Activated T-helper 17 cell treated with anti-CD3 and anti-CD28 coated beads, Interleukin-2, amount 50 U/mL, for 72 hours (primary cell): ENCODE measurements around the gene LCOR. TPM values are rescaled to one million over a fixed set of nuclear protein-coding genes. Genes with fewer than 3 reads are reported as not detected.
A peak's percentile ranks its signal among the peaks of the same experiment; 100 is the strongest.

Experiments
- ATAC-seq: fragments of 150-1000 bp; cut with Tn5 transposase; replicated peaks from 2 replicates; pipeline ENCODE4 v1.10.0; 2021; ENCODE audit warnings: mild to moderate bottlenecking, moderate library complexity
- H3K27ac Mint-ChIP-seq: one replicate; pipeline ENCODE4 v1.8.0; 2022; ENCODE audit warnings: mixed read lengths
- H3K27me3 Mint-ChIP-seq: one replicate; pipeline ENCODE4 v1.8.0; 2022; ENCODE audit warnings: mixed read lengths
- H3K36me3 Mint-ChIP-seq: one replicate; pipeline ENCODE4 v1.8.0; 2022; ENCODE audit warnings: low read depth, mild to moderate bottlenecking, mixed read lengths
- H3K4me1 Mint-ChIP-seq: one replicate; pipeline ENCODE4 v1.8.0; 2022; ENCODE audit warnings: mixed read lengths
- H3K4me3 Mint-ChIP-seq: one replicate; pipeline ENCODE4 v1.8.0; 2022; ENCODE audit warnings: mild to moderate bottlenecking, mixed read lengths
- H3K9me3 Mint-ChIP-seq: one replicate; pipeline ENCODE4 v1.8.0; 2022; ENCODE audit warnings: mixed read lengths
- total RNA-seq, 2 donors: library from RNA; stranded (reverse); gene quantifications; one replicate each; pipeline ENCODE4 v1.2.3, GENCODE V29; 2022

The LCOR gene
- total RNA-seq, 2 donors from 2014 or later, result 25.5 to 29.6 TPM

DNA sequence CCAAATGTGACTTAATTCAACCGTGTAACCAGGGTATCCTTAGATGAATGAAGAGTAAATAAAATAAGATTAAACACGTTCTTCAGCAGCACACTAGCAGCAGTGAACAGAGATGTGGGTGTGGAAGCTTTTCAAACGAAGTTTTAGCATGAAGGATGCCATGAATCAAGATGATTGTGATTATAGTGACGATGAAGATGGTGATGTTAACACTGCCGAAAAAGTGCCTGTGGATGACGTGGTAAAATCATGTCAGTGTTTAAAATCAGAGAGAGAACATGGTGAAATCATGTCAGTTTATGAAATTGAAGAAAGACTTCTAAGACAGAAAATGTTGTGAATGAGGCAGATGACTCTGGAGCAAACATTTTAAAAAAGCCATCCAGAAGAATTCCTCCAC, 19.2 kb downstream of the LCOR start:
- peaks cover 12% of the 10 kb centered on the region for H3K36me3 Mint-ChIP-seq
- H3K9me3 Mint-ChIP-seq, result no peaks in the 10 kb centered on the region
- no peak overlapping the region for H3K4me3 Mint-ChIP-seq
- no peaks in the 10 kb centered on the region for H3K27me3 Mint-ChIP-seq
- ATAC-seq, result no peak
- no peak overlapping the region for H3K27ac Mint-ChIP-seq
- peaks cover 17% of the 10 kb centered on the region for H3K4me1 Mint-ChIP-seq

DNA sequence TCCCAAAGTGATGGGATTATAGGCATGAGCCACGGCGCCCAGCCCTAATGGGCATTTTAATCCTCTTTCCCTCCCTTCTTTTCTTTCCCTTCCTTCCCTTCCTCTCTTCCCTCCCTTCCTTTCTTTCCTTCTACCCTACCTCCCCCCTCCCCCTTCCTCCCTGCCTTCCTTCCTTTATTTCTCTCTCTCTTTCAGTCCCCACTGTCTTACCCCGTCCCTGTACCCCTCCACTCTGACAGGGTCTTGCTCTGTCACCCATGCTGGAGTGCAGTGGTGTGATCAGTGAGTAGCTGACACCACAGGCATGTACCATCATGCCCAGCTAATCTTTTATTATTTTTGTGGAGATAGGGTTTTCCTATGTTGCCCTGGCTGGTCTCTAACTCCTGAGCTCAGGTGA, 24.2 kb downstream of the LCOR start:
- H3K36me3 Mint-ChIP-seq, result peaks cover 36% of the 10 kb centered on the region
- H3K4me1 Mint-ChIP-seq, result peaks cover 28% of the 10 kb centered on the region
- no peak overlapping the region for H3K4me3 Mint-ChIP-seq
- H3K9me3 Mint-ChIP-seq, result no peaks in the 10 kb centered on the region
- ATAC-seq, result no peak
- H3K27me3 Mint-ChIP-seq, result no peaks in the 10 kb centered on the region
- H3K27ac Mint-ChIP-seq, result peak overlapping the region; percentile 49

DNA sequence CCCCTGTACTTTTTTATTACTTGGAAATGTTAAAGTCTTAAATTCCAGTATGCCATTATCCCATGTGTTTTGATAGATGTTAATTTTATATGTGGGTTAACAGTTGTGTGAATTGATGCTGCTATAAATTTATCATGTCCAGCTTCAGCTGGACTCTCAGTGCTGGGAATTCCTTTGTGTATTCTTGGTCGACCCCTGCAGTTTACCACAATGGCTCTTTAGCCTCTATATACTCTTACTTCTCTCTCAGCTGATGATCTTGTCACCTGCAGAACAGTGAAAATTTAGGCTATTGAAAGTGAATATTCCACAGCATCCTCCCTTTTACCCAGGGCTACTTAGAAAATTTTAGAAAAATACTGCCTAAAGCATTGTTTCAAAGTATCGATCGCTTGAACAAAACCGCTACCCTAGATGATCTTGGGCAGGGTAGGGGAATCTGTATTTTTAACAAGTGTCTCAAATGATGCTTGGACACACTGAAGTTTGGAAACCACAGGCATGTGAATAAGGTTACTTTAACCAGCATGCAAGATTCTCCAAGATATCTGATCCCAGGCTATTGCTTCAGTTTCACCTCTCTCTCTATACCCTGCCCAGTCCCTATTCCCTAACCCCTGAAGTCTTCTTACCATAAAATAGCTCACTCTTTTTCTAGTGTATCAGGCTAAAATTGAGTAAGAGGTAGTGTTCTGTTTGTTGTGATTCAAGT, 25.4 kb downstream of the LCOR start:
- H3K27ac Mint-ChIP-seq, result peak overlapping the region; percentile 74
- peaks cover 26% of the 10 kb centered on the region for H3K4me1 Mint-ChIP-seq
- H3K27me3 Mint-ChIP-seq, result no peaks in the 10 kb centered on the region
- H3K36me3 Mint-ChIP-seq, result peaks cover 41% of the 10 kb centered on the region
- no peaks in the 10 kb centered on the region for H3K9me3 Mint-ChIP-seq
- H3K4me3 Mint-ChIP-seq, result peak overlapping the region; percentile 22
- ATAC-seq, result no peak

DNA sequence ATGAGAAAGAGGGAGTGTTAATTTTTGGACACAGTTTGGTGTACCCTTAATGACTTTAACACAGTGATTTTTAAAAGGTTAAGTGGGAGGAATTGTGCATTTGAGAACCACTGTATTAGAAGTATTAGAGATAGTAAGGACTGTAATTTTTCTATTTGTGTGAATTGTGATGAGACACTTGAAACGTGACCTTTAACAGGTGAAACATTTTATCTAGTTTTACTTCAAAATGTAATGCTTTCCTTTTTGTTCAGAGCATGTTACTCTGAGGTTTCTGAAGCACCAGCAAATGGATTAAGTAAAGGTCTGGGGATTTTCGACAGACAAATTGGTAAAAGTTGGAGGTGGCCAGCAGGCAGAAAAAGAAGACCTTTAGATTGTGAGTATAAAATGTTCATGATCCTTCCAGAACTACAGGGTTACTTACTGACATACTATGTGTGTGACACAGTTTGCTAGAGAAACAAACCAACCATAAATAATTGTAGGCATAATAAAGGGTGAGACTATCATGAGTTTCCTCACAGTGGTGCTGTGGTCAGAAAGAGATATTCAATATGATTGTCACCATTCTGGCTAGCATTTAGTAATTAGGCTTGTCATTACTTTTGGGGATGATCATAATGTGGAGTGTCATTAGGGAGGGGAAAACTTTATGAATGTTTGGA, 26.1 kb downstream of the LCOR start:
- H3K27me3 Mint-ChIP-seq, result no peaks in the 10 kb centered on the region
- H3K36me3 Mint-ChIP-seq, result peaks cover 46% of the 10 kb centered on the region
- H3K27ac Mint-ChIP-seq, result peak overlapping the region; percentile 74
- peak overlapping the region; percentile 22 for H3K4me3 Mint-ChIP-seq
- H3K4me1 Mint-ChIP-seq, result peaks cover 26% of the 10 kb centered on the region
- no peaks in the 10 kb centered on the region for H3K9me3 Mint-ChIP-seq
- peak; percentile 85 for ATAC-seq

DNA sequence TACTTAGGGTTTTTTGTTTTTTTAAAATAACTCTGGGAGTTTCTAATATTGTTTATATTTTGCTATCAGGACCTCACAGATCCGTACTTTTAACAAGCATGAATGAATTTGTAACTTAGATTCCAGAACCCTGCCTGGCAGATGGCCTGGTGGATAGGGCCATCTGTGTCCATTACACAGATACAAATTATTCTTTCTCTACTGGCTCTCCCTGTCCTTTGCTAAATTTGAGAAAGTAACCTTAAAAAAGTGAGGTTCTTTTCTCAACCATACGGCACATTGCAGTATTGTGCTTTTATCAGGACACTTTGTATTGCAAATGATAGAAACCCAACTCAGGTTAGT, 26.6 kb downstream of the LCOR start:
- H3K4me1 Mint-ChIP-seq, result peaks cover 27% of the 10 kb centered on the region
- H3K27ac Mint-ChIP-seq, result peak overlapping the region; percentile 74
- no peak for ATAC-seq
- no peaks in the 10 kb centered on the region for H3K9me3 Mint-ChIP-seq
- no peaks in the 10 kb centered on the region for H3K27me3 Mint-ChIP-seq
- peak overlapping the region; percentile 22 for H3K4me3 Mint-ChIP-seq
- H3K36me3 Mint-ChIP-seq, result peaks cover 51% of the 10 kb centered on the region

DNA sequence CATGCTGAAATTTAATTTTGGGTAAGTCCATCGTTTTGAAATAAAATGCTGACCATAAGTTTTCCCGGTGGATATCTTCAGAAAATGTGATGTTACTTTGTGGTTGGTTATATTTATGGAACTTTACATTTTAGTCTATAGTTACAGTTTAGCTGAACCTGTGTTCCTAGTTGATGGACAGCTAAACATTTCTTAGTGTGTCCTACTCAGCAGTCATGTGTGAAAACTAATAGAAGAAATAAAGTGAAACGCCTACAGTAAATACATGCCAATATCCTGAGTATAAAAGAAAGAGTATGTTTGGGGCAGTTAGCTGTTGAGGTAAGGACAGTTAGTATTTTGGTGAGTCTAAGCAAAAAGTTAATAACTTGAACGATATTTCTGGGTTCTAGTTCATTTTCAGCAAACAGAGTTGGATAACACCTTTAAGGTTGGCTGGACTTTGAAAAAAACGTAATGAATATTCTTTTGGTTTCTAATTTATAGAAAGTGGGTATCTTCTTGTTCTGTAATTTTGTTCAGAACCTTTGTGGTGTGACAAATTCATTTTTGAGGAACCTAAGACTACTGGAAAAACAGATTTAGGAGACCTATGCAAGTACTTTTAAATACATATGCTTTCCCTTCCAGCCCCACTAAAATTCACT, 28.7 kb downstream of the LCOR start:
- Mint-ChIP-seq H3K36me3 (peaks cover 64% of the 10 kb centered on the region), H3K4me3 (no peak overlapping the region), H3K27me3 (no peaks in the 10 kb centered on the region), H3K27ac (no peak overlapping the region), H3K4me1 (peaks cover 40% of the 10 kb centered on the region), H3K9me3 (no peaks in the 10 kb centered on the region)
- no peak for ATAC-seq

DNA sequence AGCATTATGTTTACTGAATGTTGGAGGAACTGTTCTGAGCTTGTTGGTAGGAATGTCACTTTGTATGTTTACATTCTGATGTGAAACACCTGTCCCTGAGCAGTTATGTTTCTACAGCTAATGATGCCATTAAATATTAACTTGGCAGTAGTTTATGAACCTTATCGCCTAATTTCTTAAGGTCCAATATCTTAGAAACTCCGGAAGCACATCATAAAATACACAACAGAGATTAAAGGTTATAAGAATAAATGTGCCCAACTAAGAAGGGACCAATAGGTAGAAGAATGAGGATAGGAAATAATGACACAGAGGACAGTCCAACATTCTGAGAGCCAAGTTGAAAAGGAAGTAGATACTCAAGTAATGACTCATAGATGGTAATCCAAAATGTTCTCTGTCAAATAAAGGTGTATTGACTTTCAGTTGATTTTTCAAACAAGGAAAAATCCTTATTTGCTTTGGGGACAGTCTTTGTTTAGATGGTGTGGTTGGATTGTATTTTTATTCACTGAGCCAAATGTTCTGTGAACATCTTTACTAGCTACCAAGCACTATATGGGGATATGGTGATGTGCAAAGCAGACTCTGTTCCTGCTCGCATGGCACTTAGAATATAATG, 31.9 kb downstream of the LCOR start:
- H3K27me3 Mint-ChIP-seq, result no peaks in the 10 kb centered on the region
- H3K27ac Mint-ChIP-seq, result peak overlapping the region; percentile 61
- H3K9me3 Mint-ChIP-seq, result no peaks in the 10 kb centered on the region
- H3K36me3 Mint-ChIP-seq, result peaks cover 53% of the 10 kb centered on the region
- H3K4me3 Mint-ChIP-seq, result peak overlapping the region; percentile 34
- peaks cover 20% of the 10 kb centered on the region for H3K4me1 Mint-ChIP-seq
- ATAC-seq, result peak; percentile 92

DNA sequence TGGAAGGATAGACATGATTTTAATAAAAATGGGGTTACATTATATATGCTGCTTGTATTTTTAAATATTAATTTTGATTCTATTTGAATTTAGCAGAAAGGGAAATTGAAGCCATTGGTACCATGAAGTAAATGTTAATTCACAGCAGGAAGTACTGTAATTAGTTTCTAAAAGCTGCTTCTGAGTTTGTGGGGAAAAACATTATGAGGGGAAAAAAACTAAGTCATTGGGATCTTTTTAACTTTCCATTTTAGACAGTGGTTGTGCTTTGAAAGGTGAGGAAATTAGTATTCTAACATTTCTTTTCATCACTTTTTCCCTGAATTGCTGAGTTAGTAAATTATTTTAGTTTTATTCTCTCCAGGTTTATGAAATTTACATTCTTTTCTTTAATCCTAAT, 41.0 kb downstream of the LCOR start:
- H3K4me3 Mint-ChIP-seq, result peak overlapping the region; percentile 48
- H3K9me3 Mint-ChIP-seq, result no peaks in the 10 kb centered on the region
- H3K36me3 Mint-ChIP-seq, result no peaks in the 10 kb centered on the region
- peak overlapping the region; percentile 8 for H3K27ac Mint-ChIP-seq
- peak; percentile 47 for ATAC-seq
- H3K27me3 Mint-ChIP-seq, result no peaks in the 10 kb centered on the region
- H3K4me1 Mint-ChIP-seq, result peaks cover 23% of the 10 kb centered on the region

DNA sequence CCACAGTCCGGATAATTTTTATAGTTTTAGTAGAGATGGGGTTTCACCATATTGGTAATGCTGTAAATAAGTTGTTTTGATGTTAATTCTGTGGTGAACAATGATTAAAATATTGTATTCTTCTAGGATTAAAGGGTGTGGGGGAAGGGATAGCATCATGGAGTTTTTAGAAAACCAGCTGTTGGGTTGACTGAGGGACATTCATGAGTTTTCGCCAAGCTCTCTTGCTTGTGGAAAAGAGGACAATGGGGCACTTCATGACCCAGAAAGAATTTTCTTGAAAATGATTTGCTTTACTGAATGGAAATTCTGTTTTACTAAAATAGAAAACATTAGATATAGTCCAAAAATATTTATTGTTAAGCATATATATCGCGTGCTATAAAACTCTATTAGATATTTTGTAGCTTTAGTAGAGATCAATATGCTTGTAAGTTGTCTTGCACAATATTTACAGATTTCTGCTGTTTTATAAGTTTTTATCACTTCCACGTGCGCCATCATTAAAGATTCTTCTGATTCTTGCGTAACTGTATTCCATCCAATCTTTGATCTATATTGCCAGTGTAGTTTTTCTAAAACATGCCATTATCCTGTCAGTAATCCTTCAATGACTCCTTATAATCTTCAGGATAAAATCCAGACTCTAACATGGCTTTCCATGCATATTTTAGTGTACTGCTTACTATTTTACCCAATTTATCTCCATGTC, 41.8 kb downstream of the LCOR start:
- no peaks in the 10 kb centered on the region for H3K27me3 Mint-ChIP-seq
- H3K27ac Mint-ChIP-seq, result peak overlapping the region; percentile 8

DNA sequence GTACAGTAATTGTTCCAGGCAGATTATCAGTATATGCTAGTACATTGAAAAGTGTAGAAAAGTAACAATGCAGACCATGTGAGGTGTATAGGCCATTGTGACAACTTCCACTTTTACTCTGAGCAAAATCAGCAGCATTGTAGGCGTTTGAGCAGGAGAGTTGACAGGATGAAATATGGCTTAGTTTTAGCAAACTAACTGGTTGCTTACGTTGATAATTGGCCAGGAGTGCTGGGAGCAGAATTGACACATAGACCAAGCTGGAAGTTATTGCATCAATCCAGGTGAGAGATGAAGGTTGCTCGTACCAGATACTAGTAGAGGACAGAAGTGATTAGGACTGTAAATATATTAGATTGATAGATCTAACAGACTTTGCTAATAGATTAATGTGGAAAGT, 46.0 kb downstream of the LCOR start:
- Mint-ChIP-seq H3K36me3 (no peaks in the 10 kb centered on the region), H3K4me1 (peaks cover 17% of the 10 kb centered on the region), H3K4me3 (no peak overlapping the region), H3K27me3 (no peaks in the 10 kb centered on the region), H3K9me3 (no peaks in the 10 kb centered on the region), H3K27ac (no peak overlapping the region)
- ATAC-seq, result no peak

More for the DNA sequence above, 41.8 kb downstream of the LCOR start:
- no peak for ATAC-seq
- H3K4me3 Mint-ChIP-seq, result peak overlapping the region; percentile 48
- H3K4me1 Mint-ChIP-seq, result peaks cover 23% of the 10 kb centered on the region
- H3K9me3 Mint-ChIP-seq, result no peaks in the 10 kb centered on the region
- no peaks in the 10 kb centered on the region for H3K36me3 Mint-ChIP-seq

DNA sequence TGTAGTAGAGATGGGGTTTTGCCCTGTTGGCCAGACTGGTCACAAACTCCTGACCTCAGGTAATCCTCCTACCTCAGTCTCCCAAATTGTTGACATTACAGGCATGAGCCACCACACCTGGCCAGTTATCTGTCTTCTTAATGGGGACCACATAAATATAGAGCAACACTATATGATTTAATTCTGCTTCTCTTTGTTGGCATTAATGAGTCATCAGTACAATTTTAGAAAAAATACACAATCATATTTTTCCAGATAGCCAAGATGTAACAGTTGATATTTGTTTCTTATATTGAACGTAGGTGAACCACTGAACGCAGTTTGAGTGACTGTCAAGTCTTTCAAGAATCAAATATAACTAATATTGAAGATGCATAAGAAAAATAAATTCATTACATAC, 48.5 kb downstream of the LCOR start:
- peaks cover 7% of the 10 kb centered on the region for H3K4me1 Mint-ChIP-seq
- no peaks in the 10 kb centered on the region for H3K9me3 Mint-ChIP-seq
- no peaks in the 10 kb centered on the region for H3K27me3 Mint-ChIP-seq
- H3K4me3 Mint-ChIP-seq, result no peak overlapping the region
- no peaks in the 10 kb centered on the region for H3K36me3 Mint-ChIP-seq
- no peak overlapping the region for H3K27ac Mint-ChIP-seq
- ATAC-seq, result no peak

DNA sequence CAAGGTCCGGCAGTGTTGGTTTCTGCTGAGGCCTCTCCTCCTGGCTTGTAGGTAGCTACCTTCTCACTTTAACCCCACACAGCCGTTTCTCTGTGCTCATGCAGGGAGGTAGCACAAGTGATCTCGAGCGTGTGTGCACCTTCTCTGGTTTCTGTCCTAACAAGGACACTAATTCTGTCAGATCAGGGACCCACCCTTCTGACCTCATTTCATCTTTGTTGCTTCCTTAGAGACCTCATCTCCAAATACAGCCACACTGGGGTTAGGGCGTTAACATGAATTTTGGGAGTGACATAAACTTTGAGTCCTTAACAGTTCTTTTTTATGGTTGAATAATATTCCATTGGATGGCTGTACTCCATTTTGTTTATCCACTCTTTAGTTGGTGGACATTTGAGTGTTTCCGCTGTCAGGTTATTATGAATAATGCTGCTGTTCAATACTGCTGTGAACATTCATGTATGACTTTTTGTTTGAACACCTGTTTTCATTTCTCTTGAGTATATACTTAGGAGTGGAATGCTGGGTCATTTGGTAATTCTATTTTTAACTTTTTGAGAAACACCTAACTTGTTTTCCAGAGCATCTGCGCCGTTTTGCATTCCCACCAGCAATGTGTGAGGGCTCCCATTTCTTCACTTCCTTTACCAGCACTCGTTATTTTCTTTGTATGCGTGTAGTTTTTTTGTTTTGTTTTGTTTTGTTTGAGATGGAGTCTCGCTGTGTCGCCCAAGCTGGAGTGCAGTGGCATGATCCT, 57.5 kb downstream of the LCOR start:
- Mint-ChIP-seq H3K36me3 (peaks cover 56% of the 10 kb centered on the region), H3K27ac (no peak overlapping the region), H3K4me1 (peaks cover 27% of the 10 kb centered on the region), H3K4me3 (no peak overlapping the region), H3K9me3 (peaks cover 4% of the 10 kb centered on the region), H3K27me3 (no peaks in the 10 kb centered on the region)
- ATAC-seq, result no peak

DNA sequence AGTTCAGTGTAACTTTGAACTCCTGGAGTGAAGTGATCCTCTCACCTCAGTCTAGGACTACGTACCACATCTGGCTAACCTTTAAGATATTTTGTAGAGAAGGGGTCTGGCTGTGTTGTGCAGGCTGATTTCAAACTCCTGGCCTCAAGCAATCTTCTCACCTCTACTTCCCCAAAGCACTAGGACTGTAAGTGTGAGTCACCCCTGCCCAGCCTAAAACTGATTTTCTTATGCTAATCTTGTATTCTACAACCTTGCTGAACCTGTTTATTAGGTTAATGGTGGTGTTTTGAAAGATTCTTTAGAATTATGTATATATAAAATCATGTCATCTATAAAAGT, 58.0 kb downstream of the LCOR start:
- peaks cover 4% of the 10 kb centered on the region for H3K9me3 Mint-ChIP-seq
- H3K4me1 Mint-ChIP-seq, result peaks cover 30% of the 10 kb centered on the region
- H3K27ac Mint-ChIP-seq, result no peak overlapping the region
- H3K27me3 Mint-ChIP-seq, result no peaks in the 10 kb centered on the region
- H3K4me3 Mint-ChIP-seq, result no peak overlapping the region
- no peak for ATAC-seq
- peaks cover 56% of the 10 kb centered on the region for H3K36me3 Mint-ChIP-seq

DNA sequence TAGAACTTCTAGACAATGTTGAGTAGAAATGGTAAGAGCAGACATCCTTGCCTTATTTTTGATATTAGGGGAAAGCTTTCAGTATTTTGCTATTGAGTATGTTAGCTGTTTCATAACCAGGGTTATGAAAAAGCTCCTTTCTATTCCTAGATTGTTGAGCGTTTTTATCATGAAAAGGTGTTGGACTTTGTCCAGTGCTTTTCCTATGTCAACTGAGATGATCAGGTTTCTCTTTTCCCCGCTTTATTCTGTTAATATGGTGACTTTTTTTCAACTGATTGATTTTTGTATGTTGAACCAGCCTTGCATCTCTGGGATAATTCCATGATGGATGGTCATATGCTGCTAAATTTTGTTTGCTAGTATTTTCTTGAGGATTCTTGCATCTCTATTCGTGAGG, 58.5 kb downstream of the LCOR start:
- Mint-ChIP-seq H3K27ac (no peak overlapping the region), H3K27me3 (no peaks in the 10 kb centered on the region), H3K36me3 (peaks cover 56% of the 10 kb centered on the region), H3K9me3 (peaks cover 4% of the 10 kb centered on the region), H3K4me1 (peaks cover 35% of the 10 kb centered on the region), H3K4me3 (no peak overlapping the region)
- ATAC-seq, result no peak
